WTC11 (cell line): ENCODE measurements around the gene NQO2.

Experiments used
- CREM ChIP-seq: sonication (generic); formaldehyde crosslinking; IDR thresholded peaks from 2 replicates; pipeline ENCODE4 v1.8.1; 2022; ENCODE audit warnings: mild to moderate bottlenecking, missing genetic modification reagents, moderate library complexity
- CTCF ChIP-seq: fragments of 200-600 bp; IDR thresholded peaks from 2 replicates; pipeline ENCODE4 v1.8.0; 2022; ENCODE audit warnings: antibody characterized with exemption
- HMGXB4 ChIP-seq: sonication (generic); formaldehyde crosslinking; IDR thresholded peaks from 2 replicates; pipeline ENCODE4 v1.8.1; 2023; ENCODE audit warnings: mild to moderate bottlenecking, moderate library complexity, missing genetic modification reagents
- ZNF416 ChIP-seq: fragments of 250-450 bp; sonication (Bioruptor Pico); IDR thresholded peaks from 2 replicates; pipeline ENCODE4 v1.9.0; 2021; ENCODE audit warnings: mild to moderate bottlenecking, inconsistent platforms
- ZNF423 ChIP-seq: fragments of 250-450 bp; sonication (Bioruptor Pico); IDR thresholded peaks from 2 replicates; pipeline ENCODE4 v2.1.2; 2022; ENCODE audit warnings: mild to moderate bottlenecking, moderate library complexity

- TF ChIP-seq ZNF423 (CRISPR knock-in tag) (no peak; the same call in 1 of the 2 replicates), CREM (no peak; the same call in 1 of the 2 replicates), ZNF416 (CRISPR knock-in tag) (no peak), HMGXB4 (peak; percentile 60; the same call in 1 of the 2 replicates), CTCF (no peak)
Measured at GRCh38 chr6:3063733-3064700, 64.3 kb downstream of the NQO2 start.
